OCI-LY7 (cell line): ENCODE measurements around the gene CLMN. TPM values are rescaled to one million over a fixed set of nuclear protein-coding genes. Genes with fewer than 3 reads are reported as not detected.
A peak's percentile ranks its signal among the peaks of the same experiment; 100 is the strongest.

Experiments used
- BruUV-seq: library from RNA; stranded (reverse); fragments of 400-500 nt; replicated peaks from 2 replicates; lab custom pipeline; 2021; lab: Mats Ljungman, UMichigan
- CTCF ChIA-PET: fragments of 300-600 bp; sonication (Branson Sonifier 250); formaldehyde crosslinking; loops from one replicate; lab custom pipeline; 2022; ENCODE audit warnings: antibody characterized with exemption; ENCODE audit not compliant: unreplicated experiment; lab: Charles Lee
- POLR2A ChIA-PET: fragments of 300-600 bp; sonication (Branson Sonifier 250); formaldehyde crosslinking; loops from one replicate; lab custom pipeline; 2022; ENCODE audit warnings: antibody characterized with exemption; lab: Charles Lee
- DNase-seq: peaks from one replicate; pipeline ENCODE4 v3.0.0-alpha.2; 2015; ENCODE audit warnings: low spot score
- H2AFZ ChIP-seq: fragments of 200-600 bp; sonication (generic), shearing (Covaris generic); 2 replicates; pipeline ENCODE4 v1.6.1; 2014; ENCODE audit warnings: mild to moderate bottlenecking, antibody characterized with exemption, low read length, moderate library complexity
- H3K27ac ChIP-seq: fragments of 200-600 bp; sonication (generic); 2 replicates; pipeline ENCODE4 v1.5.1; 2014; ENCODE audit warnings: mixed run types, low read depth, mild to moderate bottlenecking, moderate library complexity, low read length, inconsistent platforms; ENCODE audit not compliant: poor library complexity, severe bottlenecking
- H3K36me3 ChIP-seq: fragments of 200-600 bp; sonication (generic); 2 replicates; pipeline ENCODE4 v1.6.1; 2014; ENCODE audit warnings: mild to moderate bottlenecking, antibody characterized with exemption, low read length, moderate library complexity, mixed read lengths; ENCODE audit not compliant: insufficient read depth
- H3K4me1 ChIP-seq: fragments of 200-600 bp; sonication (generic); 2 replicates; pipeline ENCODE4 v1.5.1; 2014; ENCODE audit warnings: mild to moderate bottlenecking, low read length; ENCODE audit not compliant: insufficient read depth, poor library complexity, severe bottlenecking
- H3K4me2 ChIP-seq: fragments of 200-600 bp; sonication (generic); 2 replicates; pipeline ENCODE4 v1.6.1; 2014; ENCODE audit warnings: mild to moderate bottlenecking, low read length
- H3K4me3 ChIP-seq: fragments of 200-600 bp; sonication (generic); 2 replicates; pipeline ENCODE4 v1.5.1; 2014; ENCODE audit warnings: mild to moderate bottlenecking, low read depth, low read length; ENCODE audit not compliant: poor library complexity, severe bottlenecking
- H3K79me2 ChIP-seq: fragments of 200-600 bp; sonication (generic); 2 replicates; pipeline ENCODE4 v1.6.1; 2016; ENCODE audit warnings: low read depth, mild to moderate bottlenecking, low read length, moderate library complexity, mixed read lengths; ENCODE audit not compliant: insufficient read depth
- H3K9me2 ChIP-seq: fragments of 200-600 bp; sonication (generic); 2 replicates; pipeline ENCODE4 v1.6.1; 2016; ENCODE audit warnings: mild to moderate bottlenecking, low read length, mixed read lengths; ENCODE audit not compliant: insufficient read depth
- H3K9me3 ChIP-seq: fragments of 200-600 bp; sonication (generic); 2 replicates; pipeline ENCODE4 v1.6.1; 2014; ENCODE audit warnings: mild to moderate bottlenecking, mixed run types, low read length, mixed read lengths
- H4K20me1 ChIP-seq: fragments of 200-600 bp; sonication (generic); 2 replicates; pipeline ENCODE4 v1.6.1; 2014; ENCODE audit warnings: mild to moderate bottlenecking, antibody characterized with exemption, low read length, moderate library complexity, mixed read lengths; ENCODE audit not compliant: insufficient read depth
- CTCF ChIP-seq: fragments of 200-600 bp; sonication (generic); conservative IDR thresholded peaks from 2 replicates; pipeline ENCODE4 v1.5.1; 2014; ENCODE audit warnings: mild to moderate bottlenecking, antibody characterized with exemption, low read length, moderate library complexity, mixed read lengths
- EZH2phosphoT487 ChIP-seq: fragments of 200-600 bp; sonication (generic); IDR thresholded peaks from 2 replicates; pipeline ENCODE4 v1.6.1; 2018; ENCODE audit warnings: low read depth, borderline replicate concordance, mild to moderate bottlenecking, mixed run types, antibody characterized with exemption, low read length, moderate library complexity, mixed read lengths
- intact Hi-C: fragments of 100-400 bp; cut with micrococcal nuclease; formaldehyde crosslinking; loops from one replicate; pipeline ENCODE4 v1.10.0; 2022; ENCODE audit not compliant: unreplicated experiment
- total RNA-seq, 2 experiments: library from RNA; depleted of rRNA in 1 of 2; stranded (reverse); fragments of >200 nt in 1 of 2; shearing (Covaris generic) in 1 of 2; gene quantifications; 2 replicates each; pipeline ENCODE4 v1.2.3, GENCODE V29; 2014 to 2022

Gene CLMN
- total RNA-seq, 2 experiments from 2014 or later, result 6.8 to 12.0 TPM

- Histone ChIP-seq H3K27ac (peak overlapping the region; percentile 84), H3K9me2 (no peaks in the 10 kb centered on the region), H3K79me2 (no peaks in the 10 kb centered on the region), H2AFZ (peak overlapping the region; percentile 64; the same call in 1 of the 2 replicates), H3K9me3 (peaks cover 7% of the 10 kb centered on the region; the same call in 1 of the 2 replicates), H3K4me2 (peak overlapping the region; percentile 90), H3K36me3 (no peaks in the 10 kb centered on the region), H3K4me3 (peak overlapping the region; percentile 52), H4K20me1 (no peaks in the 10 kb centered on the region), H3K4me1 (peaks cover 62% of the 10 kb centered on the region)
- no TSS peak for BruUV-seq
- DNase-seq, result peak; percentile 90
- intact Hi-C loops, result loop anchor here (2.0 to 10.0 kb wide), 2 partner anchors 53 to 111 kb away; partner anchors contain the start of genes CLMN and DICER1
- POLR2A ChIA-PET, result interaction anchor here (0.6 to 2.4 kb wide), 4 partner anchors 9 to 143 kb away, joined by 3 to 8 read pairs (median 4); no protein-coding TSS in a partner anchor
- CTCF ChIA-PET, result no interaction called here
- TF ChIP-seq EZH2phosphoT487, result no peak
- no peak for TF ChIP-seq CTCF
Observed at GRCh38 chr14:95265106-95266094, 54.3 kb downstream of the CLMN start.

DNA sequence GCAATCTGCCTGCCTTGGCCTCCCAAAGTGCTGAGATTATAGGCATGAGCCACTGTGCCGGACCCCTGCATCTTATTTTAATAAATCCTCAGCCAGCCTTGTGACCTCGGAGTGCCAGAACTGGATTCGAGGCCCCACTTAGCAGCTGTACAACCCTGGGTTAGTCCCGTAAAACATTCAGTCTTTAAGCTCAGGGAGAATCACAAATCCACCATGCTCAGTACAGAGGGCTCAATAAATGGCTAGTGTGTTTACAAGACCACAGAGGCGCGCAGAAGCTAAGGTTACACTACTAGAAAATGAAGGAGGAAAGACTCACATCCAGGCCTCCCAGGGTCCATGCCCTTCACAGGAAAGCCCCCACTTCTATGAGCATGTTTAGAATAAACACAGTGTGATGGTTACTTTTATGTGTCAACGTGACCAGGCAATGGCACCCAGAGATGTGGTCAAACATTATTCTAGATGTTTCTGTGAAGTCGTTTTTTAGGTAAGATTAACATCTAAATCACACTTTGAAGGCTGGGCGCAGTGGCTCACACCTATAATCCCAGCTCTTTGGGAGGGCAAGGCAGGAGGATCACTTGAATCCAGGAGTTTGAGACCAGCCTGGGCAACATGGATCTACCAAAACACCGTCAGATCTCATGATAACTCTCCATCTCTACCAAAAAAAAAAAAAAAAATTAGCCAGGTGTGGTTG lies 55.3 kb downstream of the CLMN start:
- Histone ChIP-seq H2AFZ (no peak overlapping the region; the same call in 1 of the 2 replicates), H4K20me1 (no peaks in the 10 kb centered on the region), H3K4me2 (peak overlapping the region; percentile 90), H3K4me1 (peaks cover 60% of the 10 kb centered on the region), H3K9me2 (no peaks in the 10 kb centered on the region), H3K36me3 (no peaks in the 10 kb centered on the region), H3K4me3 (no peak overlapping the region), H3K27ac (peak overlapping the region; percentile 84), H3K79me2 (no peaks in the 10 kb centered on the region), H3K9me3 (peaks cover 7% of the 10 kb centered on the region; the same call in 1 of the 2 replicates)
- DNase-seq, result no peak
- TF ChIP-seq EZH2phosphoT487 (no peak), CTCF (no peak)
- intact Hi-C loops, result loop anchor here (2.0 to 10.0 kb wide), 2 partner anchors 54 to 110 kb away; partner anchors contain the start of genes CLMN and DICER1
- POLR2A ChIA-PET, result no interaction called here
- CTCF ChIA-PET, result interaction anchor here (0.6 kb wide), 1 partner anchor 69 kb away, joined by 3 read pairs; no protein-coding TSS in a partner anchor
- no TSS peak for BruUV-seq
